K562 (cell line): ENCODE measurements around the gene SLC25A33. TPM values are rescaled to one million over a fixed set of nuclear protein-coding genes. Genes with fewer than 3 reads are reported as not detected.
A peak's percentile ranks its signal among the peaks of the same experiment; 100 is the strongest.

ENCODE experiments used
- ATAC-seq: fragments of 200-7000 bp; cut with Tn5 transposase; 3 replicates; pipeline ENCODE4 v1.9.1; 2020; ENCODE audit warnings: moderate library complexity
- BruUV-seq: library from RNA; stranded (reverse); fragments of 400-500 nt; replicated peaks from 2 replicates; lab custom pipeline; 2021; lab: Mats Ljungman, UMichigan
- CTCF ChIA-PET: fragments of 300-600 bp; formaldehyde crosslinking; extraction: SDS; loops from one replicate; lab custom pipeline; 2021; ENCODE audit warnings: low intra/inter-chr PET ratio; lab: Yijun Ruan, JAX
- POLR2A ChIA-PET: fragments of 300-600, 350-650 bp; sonication (Branson Sonifier 250); formaldehyde crosslinking; extraction: SDS; loops from one replicate; lab custom pipeline; 2021; ENCODE audit warnings: antibody characterized with exemption, inconsistent platforms; lab: Yijun Ruan, JAX
- DNase-seq, 4 experiments: peaks; one replicate each; pipeline versions ENCODE4 v3.0.0 to v3.0.0-alpha.2; 2011 to 2018; ENCODE audit warnings: low spot score in 3 of 4, mixed read lengths in 3 of 4; ENCODE audit errors: extremely low read depth in 1 of 4
- FAIRE-seq: peaks from 2 replicates; lab custom pipeline; 2011; peaks lifted over from hg19 to GRCh38; lab: Jason Lieb, UNC
- H2AFZ ChIP-seq: 2 replicates; pipeline ENCODE4 v1.6.0; 2011; ENCODE audit warnings: low read depth, low read length, control low read depth, inconsistent platforms
- H3K27ac ChIP-seq: fragments of 200-600 bp; 3 replicates; pipeline ENCODE4 v1.8.0; 2011; ENCODE audit warnings: low read depth, mild to moderate bottlenecking, control low read depth, inconsistent platforms, low read length, moderate library complexity, mixed read lengths; ENCODE audit errors: extremely low read depth
- H3K27me3 ChIP-seq, 2 experiments: fragments of 300-600 bp in 1 of 2; 2 replicates in 1 of 2; 3 replicates in 1 of 2; pipeline versions ENCODE4 v1.6.0 to v1.8.0; 2011; ENCODE audit warnings: inconsistent platforms in 2 of 2, low read length in 2 of 2, mild to moderate bottlenecking in 1 of 2, mixed read lengths in 1 of 2, moderate library complexity in 1 of 2; ENCODE audit not compliant: control insufficient read depth in 2 of 2, insufficient read depth in 2 of 2
- H3K36me3 ChIP-seq: fragments of 300-600 bp; 3 replicates; pipeline ENCODE4 v1.8.0; 2011; ENCODE audit warnings: mild to moderate bottlenecking, low read length, inconsistent platforms; ENCODE audit not compliant: control insufficient read depth, insufficient read depth
- H3K4me1 ChIP-seq, 2 experiments: fragments of 200-600 bp in 1 of 2; replicated peaks in 1 of 2; 2 replicates in 1 of 2; 3 replicates in 1 of 2; pipeline versions ENCODE4 v1.5.1 to v1.8.0; 2011; ENCODE audit warnings: inconsistent platforms in 2 of 2, low read length in 2 of 2, mild to moderate bottlenecking in 1 of 2, mixed read lengths in 1 of 2, moderate library complexity in 1 of 2; ENCODE audit not compliant: control insufficient read depth in 2 of 2, insufficient read depth in 2 of 2
- H3K4me2 ChIP-seq: 2 replicates; pipeline ENCODE4 v1.6.1; 2011; ENCODE audit warnings: low read length, control low read depth, inconsistent platforms, mixed read lengths; ENCODE audit not compliant: insufficient read depth
- H3K4me3 ChIP-seq: fragments of 200-600 bp; sonication (generic), shearing (Covaris generic); 2 replicates; pipeline ENCODE4 v1.5.1; 2016; ENCODE audit warnings: control low read depth, inconsistent platforms
- H3K79me2 ChIP-seq: fragments of 200-600 bp; 3 replicates; pipeline ENCODE4 v1.8.0; 2011; ENCODE audit warnings: low read length, inconsistent platforms; ENCODE audit not compliant: control insufficient read depth, insufficient read depth
- H3K9ac ChIP-seq, 2 experiments: 2 replicates each; pipeline versions ENCODE4 v1.6.0 to v1.6.1; 2011; ENCODE audit warnings: low read depth in 2 of 2, low read length in 2 of 2, control low read depth in 1 of 2, inconsistent platforms in 1 of 2, mild to moderate bottlenecking in 1 of 2, mixed read lengths in 1 of 2; ENCODE audit not compliant: insufficient read depth in 1 of 2
- H3K9me1 ChIP-seq: one replicate; pipeline ENCODE4 v1.6.0; 2011; ENCODE audit warnings: inconsistent platforms, mild to moderate bottlenecking, low read length, moderate library complexity; ENCODE audit not compliant: control insufficient read depth, insufficient read depth
- H3K9me3 ChIP-seq: replicated peaks from 2 replicates; pipeline ENCODE4 v1.5.1; 2011; ENCODE audit warnings: low read depth, low read length, inconsistent platforms; ENCODE audit not compliant: control insufficient read depth, insufficient read depth
- H4K20me1 ChIP-seq: replicated peaks from 2 replicates; pipeline ENCODE4 v1.6.1; 2011; ENCODE audit warnings: low read length, inconsistent platforms, mixed read lengths; ENCODE audit not compliant: control insufficient read depth, insufficient read depth
- CC2D1A ChIP-seq: fragments of 450-650 bp; IDR thresholded peaks from 2 replicates; pipeline ENCODE4 v1.6.1; 2017; ENCODE audit warnings: mild to moderate bottlenecking
- DIDO1 ChIP-seq: fragments of 450-650 bp; IDR thresholded peaks from 2 replicates; pipeline ENCODE4 v1.6.1; 2016; ENCODE audit warnings: low read depth, missing biosample characterization, missing genetic modification characterization
- GATAD2B ChIP-seq: fragments of 450-650 bp; IDR thresholded peaks from 2 replicates; pipeline ENCODE4 v1.6.1; 2017; ENCODE audit warnings: mild to moderate bottlenecking, borderline replicate concordance
- HMG20A ChIP-seq: fragments of 450-650 bp; formaldehyde crosslinking; conservative IDR thresholded peaks from 2 replicates; pipeline ENCODE4 v1.4.0; 2020; ENCODE audit warnings: mild to moderate bottlenecking, mixed read lengths
- MCM7 ChIP-seq, 2 experiments: fragments of 450-650 bp; IDR thresholded peaks; 2 replicates each; pipeline ENCODE4 v1.6.1; 2016 to 2018
- NR2C1 ChIP-seq, 2 experiments: fragments of 450-650 bp; IDR thresholded peaks; 2 replicates each; pipeline ENCODE4 v1.6.1; 2017; ENCODE audit warnings: mild to moderate bottlenecking in 2 of 2, antibody characterized with exemption in 1 of 2, inconsistent platforms in 1 of 2, missing compliant biosample characterization in 1 of 2, missing genetic modification characterization in 1 of 2
- PHB2 ChIP-seq: fragments of 450-650 bp; IDR thresholded peaks from 2 replicates; pipeline ENCODE4 v1.6.1; 2017; ENCODE audit warnings: low read depth
- PPARD ChIP-seq: fragments of 250-450 bp; sonication (Bioruptor Pico); IDR thresholded peaks from 2 replicates; pipeline ENCODE4 v1.8.0; 2022; ENCODE audit warnings: inconsistent platforms, mild to moderate bottlenecking, moderate library complexity
- RBM34 ChIP-seq: fragments of 200-400 bp; formaldehyde crosslinking; IDR thresholded peaks from 2 replicates; pipeline ENCODE4 v1.6.1; 2018; ENCODE audit warnings: low read length, borderline replicate concordance; ENCODE audit not compliant: insufficient read depth
- TARDBP ChIP-seq: fragments of 450-650 bp; IDR thresholded peaks from 2 replicates; pipeline ENCODE4 v1.6.1; 2016
- ZNF41 ChIP-seq: fragments of 250-450 bp; sonication (Bioruptor Pico); conservative IDR thresholded peaks from 2 replicates; pipeline ENCODE4 v1.4.0; 2020; ENCODE audit warnings: mild to moderate bottlenecking
- ZNF764 ChIP-seq: fragments of 250-450 bp; sonication (Bioruptor Pico); IDR thresholded peaks from 2 replicates; pipeline ENCODE4 v1.4.0; 2020; ENCODE audit warnings: low read depth, mild to moderate bottlenecking, moderate library complexity
- WGBS: fragments of 100-300 bp; shearing (Covaris generic); methylation state at CpG from one replicate; pipeline ENCODE4 v1.1.6; 2016; ENCODE audit warnings: low coverage, mixed read lengths; ENCODE audit not compliant: insufficient coverage; ENCODE audit errors: missing lambda C conversion rate; 5-methylcytosine and 5-hydroxymethylcytosine counted together
- in situ Hi-C: fragments of 300-500 bp; cut with MboI; formaldehyde crosslinking; loops from 4 replicates; pipeline ENCODE4 v1.15.0; 2018; ENCODE audit warnings: inconsistent platforms, mixed read lengths
- intact Hi-C: fragments of 100-400 bp; cut with micrococcal nuclease; formaldehyde crosslinking; loops from 2 replicates; pipeline ENCODE4 v1.14.2; 2022
- polyA plus RNA-seq, 8 experiments: library from polyadenylated mRNA; depleted of rRNA in 4 of 8; stranded (reverse) in 5 of 8; unstranded in 3 of 8; fragments of >200 nt; fragmentation: Nextera tagmentation in 2 of 8; fragmentation: Illumina TruSeq in 1 of 8; extraction: Ambion mirVana in 2 of 8; extraction: Trizol in 1 of 8; gene quantifications; 2 replicates each; pipeline versions ENCODE4 v1.2.1 to v1.2.3, GENCODE V29; 2011 to 2014; ENCODE audit warnings: inconsistent platforms in 1 of 8, missing spikeins in 1 of 8
- total RNA-seq, 7 experiments: library from RNA; depleted of rRNA in 6 of 7; stranded (reverse); fragments of >200 nt in 6 of 7; fragmentation: Illumina TruSeq in 2 of 7; extraction: Trizol in 2 of 7; gene quantifications; 2 replicates each; pipeline versions ENCODE4 v1.2.1 to v1.2.3, GENCODE V29; 2011 to 2021; ENCODE audit warnings: low replicate concordance in 1 of 7
- TF ChIP-seq, protein P1 (sequence below): fragments of 200-400 bp; formaldehyde crosslinking; IDR thresholded peaks from 2 replicates; pipeline ENCODE4 v1.6.1; 2017; ENCODE audit warnings: mild to moderate bottlenecking, low read depth, low read length, moderate library complexity

SLC25A33 gene
- total and polyA plus RNA-seq, 9 of the 15 experiments (the other 6 are each of a cell fraction or from before 2014, with no cell fraction given), result 3.2 to 23.5 (median 17.5) TPM

DNA sequence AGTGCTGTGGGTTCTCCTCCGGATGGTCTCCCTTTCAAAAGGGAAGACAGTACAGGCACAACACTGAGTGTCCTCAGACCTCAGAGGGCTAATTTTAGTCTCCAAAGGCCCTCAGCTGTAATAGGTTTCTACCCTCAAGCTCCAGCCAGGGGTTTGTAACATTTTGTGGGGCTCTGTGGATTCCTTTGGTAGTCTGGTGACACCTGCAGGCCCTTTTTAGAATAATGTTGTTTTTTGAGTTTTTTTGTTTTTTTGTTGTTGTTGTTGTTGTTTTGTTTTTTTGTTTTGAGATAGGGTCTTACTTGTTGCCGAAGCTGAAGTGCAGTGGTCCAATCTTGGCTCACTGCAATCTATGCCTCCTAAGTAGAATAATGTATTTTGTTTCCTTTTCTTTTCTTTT is 34.5 kb downstream of the SLC25A33 start (continued):
- TF ChIP-seq MCM7 (IDR thresholded peaks at IDR 0.05), result no peak
- TF ChIP-seq TARDBP, result no peak
- TF ChIP-seq CC2D1A, result peak; percentile 25; the same call in 1 of the 2 replicates
- TF ChIP-seq, protein P1, sequence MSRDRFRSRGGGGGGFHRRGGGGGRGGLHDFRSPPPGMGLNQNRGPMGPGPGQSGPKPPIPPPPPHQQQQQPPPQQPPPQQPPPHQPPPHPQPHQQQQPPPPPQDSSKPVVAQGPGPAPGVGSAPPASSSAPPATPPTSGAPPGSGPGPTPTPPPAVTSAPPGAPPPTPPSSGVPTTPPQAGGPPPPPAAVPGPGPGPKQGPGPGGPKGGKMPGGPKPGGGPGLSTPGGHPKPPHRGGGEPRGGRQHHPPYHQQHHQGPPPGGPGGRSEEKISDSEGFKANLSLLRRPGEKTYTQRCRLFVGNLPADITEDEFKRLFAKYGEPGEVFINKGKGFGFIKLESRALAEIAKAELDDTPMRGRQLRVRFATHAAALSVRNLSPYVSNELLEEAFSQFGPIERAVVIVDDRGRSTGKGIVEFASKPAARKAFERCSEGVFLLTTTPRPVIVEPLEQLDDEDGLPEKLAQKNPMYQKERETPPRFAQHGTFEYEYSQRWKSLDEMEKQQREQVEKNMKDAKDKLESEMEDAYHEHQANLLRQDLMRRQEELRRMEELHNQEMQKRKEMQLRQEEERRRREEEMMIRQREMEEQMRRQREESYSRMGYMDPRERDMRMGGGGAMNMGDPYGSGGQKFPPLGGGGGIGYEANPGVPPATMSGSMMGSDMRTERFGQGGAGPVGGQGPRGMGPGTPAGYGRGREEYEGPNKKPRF, result no peak
- TF ChIP-seq PHB2, result 0 out of 2 replicates have a peak, but pooled peaks have one; percentile 38

DNA sequence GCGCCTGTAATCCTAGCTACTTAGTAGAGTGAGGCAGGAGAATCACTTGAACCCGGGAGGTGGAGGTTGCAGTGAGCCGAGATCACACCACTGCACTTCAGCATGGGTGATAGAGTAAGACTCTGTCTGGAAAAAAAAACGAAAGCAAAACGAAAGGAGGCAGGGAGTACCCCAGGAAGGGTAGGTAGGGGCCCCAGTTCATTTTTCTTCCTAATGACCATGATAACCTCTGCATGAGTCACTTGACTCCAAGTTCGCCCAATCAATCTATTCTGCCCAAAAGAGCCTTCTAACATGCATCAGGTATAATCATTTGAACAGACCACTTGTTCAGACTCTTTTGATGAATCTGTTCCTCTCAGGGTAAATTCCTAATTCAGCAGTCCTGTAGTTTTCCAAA is 36.2 kb downstream of the SLC25A33 start:
- TF ChIP-seq NR2C1 (IDR thresholded peaks at IDR 0.05), result no peak
- no peak for TF ChIP-seq NR2C1 (tag; IDR thresholded peaks at IDR 0.05)
- no peak for TF ChIP-seq ZNF764 (CRISPR knock-in tag)
- no peak for TF ChIP-seq RBM34
- TF ChIP-seq HMG20A, result no peak
- no peak for TF ChIP-seq GATAD2B
- no peak for TF ChIP-seq DIDO1 (tag)
- no peak for TF ChIP-seq PPARD (CRISPR knock-in tag)
- no peak for TF ChIP-seq ZNF41 (CRISPR knock-in tag)
- no peak for TF ChIP-seq CC2D1A
- intact Hi-C loops, result no loop called here

More for the DNA sequence above, 36.2 kb downstream of the SLC25A33 start:
- FAIRE-seq, result no peak
- no peaks in the 10 kb centered on the region for H4K20me1 ChIP-seq
- CTCF ChIA-PET, result no interaction called here
- no peaks in the 10 kb centered on the region for H3K9me1 ChIP-seq
- POLR2A ChIA-PET, result no interaction called here
- H3K27ac ChIP-seq, result no peak overlapping the region
- H3K4me3 ChIP-seq, result no peak overlapping the region
- H3K79me2 ChIP-seq, result no peaks in the 10 kb centered on the region
- no peak overlapping the region for H3K4me2 ChIP-seq
- H3K36me3 ChIP-seq, result peaks cover 66% of the 10 kb centered on the region
- no peak overlapping the region for H3K9ac ChIP-seq
- BruUV-seq, result TSS peak; percentile 9
- no peak overlapping the region for H2AFZ ChIP-seq
- no peaks in the 10 kb centered on the region for H3K27me3 ChIP-seq
- in situ Hi-C loops, result no loop called here
- DNase-seq, result no peak
- whole genome bisulfite sequencing, result 87% methylated on average over 6 of the region's 6 CpGs
- no peaks in the 10 kb centered on the region for H3K4me1 ChIP-seq
- H3K9me3 ChIP-seq, result no peaks in the 10 kb centered on the region
- ATAC-seq, result no peak
